OCI-M2 (cell line): ENCODE data around the gene KCND1.
A peak's percentile ranks its signal among the peaks of the same experiment; 100 is the strongest.

ENCODE experiments used
- DNase-seq: peaks from one replicate; lab custom pipeline; 2025; ENCODE audit not compliant: unreplicated experiment; lab: John Stamatoyannopoulos, UW

KCND1 gene

GRCh38 chrX:48939524-48940228 lies 32.0 kb downstream of the KCND1 start:
- DNase-seq: no peak

GRCh38 chrX:48938721-48939425 lies 32.8 kb downstream of the KCND1 start:
- no peak for DNase-seq

DNA sequence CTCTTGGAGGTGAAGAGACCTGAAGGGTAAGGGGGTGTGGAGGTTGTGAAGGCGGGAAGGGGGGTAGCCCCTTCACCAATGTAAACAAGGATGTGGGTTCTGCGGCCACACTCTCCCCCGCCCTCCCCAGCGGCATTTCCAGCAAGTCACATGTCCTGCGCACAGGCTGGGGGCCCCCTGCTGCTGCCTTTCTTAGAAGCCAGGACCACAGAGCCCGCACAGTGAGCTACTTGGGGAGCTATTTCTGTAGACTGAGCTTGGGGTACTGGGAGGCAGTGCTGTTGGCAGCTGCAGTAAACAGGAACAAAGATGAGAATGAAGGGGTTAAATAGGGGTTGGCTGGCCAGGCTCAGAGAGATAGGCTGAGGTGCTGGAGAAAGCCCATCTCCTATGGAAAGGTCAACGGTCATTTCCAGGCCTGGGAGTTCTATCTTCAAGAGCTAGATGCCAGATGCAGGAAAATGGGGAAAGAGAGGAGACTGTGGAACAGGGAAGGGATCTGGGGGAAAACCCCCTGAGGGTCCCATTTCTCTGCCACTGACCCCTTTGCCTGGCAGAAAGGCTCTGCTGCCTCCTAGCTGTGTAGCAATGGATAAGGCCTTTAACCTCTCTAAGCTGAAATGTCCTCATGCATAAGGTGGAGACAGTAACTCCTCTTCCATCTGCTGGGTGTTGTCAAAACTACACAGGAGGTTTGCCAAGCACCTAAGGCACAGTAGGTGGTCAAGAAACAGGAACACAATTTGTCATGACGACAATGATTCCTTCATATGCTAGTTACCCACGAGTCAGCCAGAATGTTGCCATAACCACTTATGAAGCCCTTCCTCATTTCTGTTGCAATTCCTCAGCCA lies 34.4 kb downstream of the KCND1 start:
- no peak for DNase-seq

GRCh38 chrX:48936429-48937053 lies 35.1 kb downstream of the KCND1 start:
- no peak for DNase-seq

GRCh38 chrX:48935301-48935670 lies 36.4 kb downstream of the KCND1 start:
- DNase-seq: no peak

GRCh38 chrX:48934581-48935300 lies 36.9 kb downstream of the KCND1 start:
- no peak for DNase-seq

GRCh38 chrX:48933757-48934156 lies 37.9 kb downstream of the KCND1 start:
- no peak for DNase-seq

GRCh38 chrX:48927736-48928382 lies 43.8 kb downstream of the KCND1 start:
- DNase-seq: no peak

GRCh38 chrX:48927123-48927522 lies 44.5 kb downstream of the KCND1 start:
- DNase-seq: no peak

- DNase-seq: no peak
Measured at GRCh38 chrX:48924270-48924669, 47.4 kb downstream of the KCND1 start.

- DNase-seq: no peak
Measured at GRCh38 chrX:48923771-48924170, 47.9 kb downstream of the KCND1 start.

GRCh38 chrX:48920718-48921104 lies 50.9 kb downstream of the KCND1 start:
- DNase-seq: no peak

GRCh38 chrX:48919947-48920717 lies 51.5 kb downstream of the KCND1 start:
- DNase-seq: no peak

- no peak for DNase-seq
Measured at GRCh38 chrX:48919360-48919841, 52.2 kb downstream of the KCND1 start.

- DNase-seq: peak; percentile 64
Measured at GRCh38 chrX:48918643-48919340, 52.9 kb downstream of the KCND1 start, which contains the start of gene PIM2. Gene PIM2, minus strand, starts transcription at chrX:48919024. Its CDS starts 190 bp downstream, at chrX:48918834.

- DNase-seq: no peak
Measured at GRCh38 chrX:48918301-48918642, 53.4 kb downstream of the KCND1 start.

DNA sequence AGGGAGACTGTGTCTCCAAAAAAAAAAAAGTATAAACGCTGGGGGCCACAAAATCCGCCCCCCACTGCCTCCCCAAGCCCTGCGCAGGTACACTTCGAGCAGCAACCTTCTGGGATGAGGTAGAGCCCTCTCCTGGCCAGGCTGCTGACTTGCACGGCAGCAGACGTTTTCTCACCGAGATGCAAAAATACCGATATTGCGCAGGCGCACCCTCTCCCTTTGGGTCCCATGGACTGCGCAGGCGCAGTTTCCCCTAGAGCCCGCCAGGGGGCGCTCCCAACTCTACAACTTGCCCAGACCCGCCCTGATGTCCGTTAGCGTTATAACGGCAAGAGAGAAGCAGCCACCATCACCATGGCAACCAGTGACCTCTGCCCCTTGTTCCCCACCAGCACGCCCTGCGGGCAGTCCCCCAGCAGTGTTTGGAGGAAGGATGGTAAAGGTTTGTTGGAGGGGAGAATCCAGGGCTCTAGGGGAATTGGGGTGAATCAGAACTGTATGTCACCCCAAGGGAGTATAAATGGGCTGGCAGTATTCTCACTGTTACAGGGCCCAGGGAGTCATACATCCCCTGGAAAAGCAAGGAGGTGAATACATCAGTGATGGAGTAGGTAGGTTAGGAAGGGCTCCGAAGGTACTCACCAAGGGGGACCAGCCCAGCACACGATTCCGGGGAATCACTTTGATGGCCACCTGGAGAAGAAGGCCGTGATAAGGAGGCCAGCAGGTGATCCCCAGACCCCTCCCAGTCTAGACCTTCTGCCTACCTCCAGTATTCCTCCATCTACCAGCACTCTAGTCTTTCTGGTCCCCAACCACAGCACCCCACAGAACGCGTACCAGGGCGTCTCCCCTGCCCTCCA lies 54.3 kb downstream of the KCND1 start:
- peak; percentile 93 for DNase-seq
